CD4-positive, CD25-positive, alpha-beta regulatory T cell (primary cell): Measurements from ENCODE around the gene TMEM205. TPM values are rescaled to one million over a fixed set of nuclear protein-coding genes. Genes with fewer than 3 reads are reported as not detected.
"Not testable (repeated sequence)": the region's sequence is repeated elsewhere in the genome, so short reads cannot be mapped to it uniquely, and the experiment has no call there.

Experiments
- ATAC-seq, 2 donors: fragments of 150-1000 bp; cut with Tn5 transposase; one replicate each; pipeline ENCODE4 v1.10.0; 2021; ENCODE audit warnings: low read depth in 2 of 2, moderate number of reproducible peaks in 2 of 2, moderate library complexity in 1 of 2
- DNase-seq, 3 donors: peaks; one replicate each; pipeline versions ENCODE4 v3.0.0 to v3.0.0-alpha.2; 2012 to 2022; ENCODE audit warnings: mixed read lengths in 1 of 3
- H3K27ac ChIP-seq: one replicate; pipeline ENCODE4 v1.7.0; 2013; ENCODE audit warnings: mild to moderate bottlenecking, low read length; ENCODE audit not compliant: insufficient read depth, poor library complexity, severe bottlenecking
- H3K27me3 ChIP-seq: one replicate; pipeline ENCODE4 v1.7.0; 2013; ENCODE audit warnings: low read length; ENCODE audit not compliant: control insufficient read depth, insufficient read depth
- H3K36me3 ChIP-seq: one replicate; pipeline ENCODE4 v1.7.0; 2013; ENCODE audit warnings: mild to moderate bottlenecking, low read length, moderate library complexity; ENCODE audit not compliant: control insufficient read depth, insufficient read depth
- H3K4me1 ChIP-seq: 2 replicates; pipeline ENCODE4 v1.7.0; 2013; ENCODE audit warnings: mild to moderate bottlenecking, low read length; ENCODE audit not compliant: insufficient read depth, control insufficient read depth, poor library complexity, severe bottlenecking
- H3K4me3 ChIP-seq: one replicate; pipeline ENCODE4 v1.7.0; 2013; ENCODE audit warnings: low read depth, mild to moderate bottlenecking, low read length, moderate library complexity
- H3K9me3 ChIP-seq, 2 experiments: 1 replicate in 1 of 2; 2 replicates in 1 of 2; pipeline ENCODE4 v1.7.0; 2013; ENCODE audit warnings: low read length in 2 of 2, mild to moderate bottlenecking in 1 of 2, moderate library complexity in 1 of 2; ENCODE audit not compliant: control insufficient read depth in 2 of 2
- H3K27ac Mint-ChIP-seq, 3 donors: one replicate each; pipeline ENCODE4 v1.8.0; 2020 to 2022; ENCODE audit warnings: mild to moderate bottlenecking in 3 of 3, mixed read lengths in 3 of 3, moderate library complexity in 2 of 3
- H3K27me3 Mint-ChIP-seq: one replicate; pipeline ENCODE4 v1.8.0; 2022; ENCODE audit warnings: mild to moderate bottlenecking, mixed read lengths
- H3K36me3 Mint-ChIP-seq: one replicate; pipeline ENCODE4 v1.8.0; 2020; ENCODE audit warnings: mixed read lengths
- H3K4me1 Mint-ChIP-seq, 4 donors: one replicate each; pipeline ENCODE4 v1.8.0; 2020 to 2022; ENCODE audit warnings: mixed read lengths in 4 of 4, mild to moderate bottlenecking in 1 of 4
- H3K4me3 Mint-ChIP-seq, 4 donors: one replicate each; pipeline ENCODE4 v1.8.0; 2020 to 2022; ENCODE audit warnings: mild to moderate bottlenecking in 4 of 4, mixed read lengths in 4 of 4, moderate library complexity in 3 of 4
- H3K9me3 Mint-ChIP-seq, 7 donors: one replicate each; pipeline ENCODE4 v1.8.0; 2020 to 2022; ENCODE audit warnings: mixed read lengths in 7 of 7, mild to moderate bottlenecking in 3 of 7, moderate library complexity in 2 of 7
- polyA plus RNA-seq, 4 donors: library from polyadenylated mRNA; unstranded; fragments of 300-500 nt; fragmentation: Illumina TruSeq; gene quantifications; one replicate each; pipeline ENCODE4 v1.2.3, GENCODE V29; 2021
- total RNA-seq: library from RNA; stranded (reverse); gene quantifications from one replicate; pipeline ENCODE4 v1.2.3, GENCODE V29; 2022

The TMEM205 gene
- total and polyA plus RNA-seq, 5 donors from 2014 or later, result 24.0 to 88.3 (median 72.1) TPM

DNA sequence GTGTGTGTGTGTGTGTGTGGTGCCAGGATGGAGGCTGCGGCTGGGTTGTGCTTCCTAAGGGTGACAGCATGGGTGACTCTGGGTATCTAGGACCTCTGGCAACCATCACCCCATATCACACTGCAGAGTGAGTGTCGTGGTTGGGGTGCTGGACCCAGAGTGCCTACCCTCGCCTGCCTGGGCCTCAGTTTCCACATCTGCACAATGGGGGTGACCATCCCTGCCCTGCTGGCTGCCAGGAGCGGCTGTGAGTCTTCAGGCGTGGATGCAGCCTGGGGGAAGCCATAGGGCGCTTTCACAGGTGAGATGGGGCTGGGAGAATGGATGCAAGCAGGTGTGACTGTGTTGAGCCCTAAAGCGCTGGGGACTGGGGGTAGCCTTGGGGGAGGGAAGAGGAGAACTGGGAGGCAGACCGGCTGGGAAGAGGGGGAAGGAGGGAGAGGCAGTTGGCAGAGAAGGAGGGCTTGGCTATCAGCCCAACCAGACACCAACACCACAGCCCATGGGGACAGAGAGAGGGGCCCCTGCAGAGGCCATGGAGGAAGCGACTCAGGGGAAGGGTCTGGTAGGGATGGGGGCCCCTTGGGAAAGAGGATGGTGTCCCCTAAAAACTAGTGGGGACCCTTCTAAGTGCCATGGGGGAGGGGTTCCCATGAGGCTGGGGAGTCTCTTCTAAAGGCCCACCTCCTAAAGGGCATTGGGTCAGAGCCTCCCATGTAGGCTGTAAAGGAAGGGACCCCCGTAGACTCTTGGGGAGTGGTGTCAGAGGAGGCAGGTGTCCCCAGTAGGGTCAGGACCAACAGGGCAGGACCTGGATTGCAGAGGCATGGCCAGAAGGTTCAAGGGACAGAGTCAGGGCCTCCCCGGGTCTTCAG is 10.8 kb upstream of the TMEM205 start:
- ATAC-seq, result no peak
- Histone ChIP-seq H3K4me1 (peaks cover 6% of the 10 kb centered on the region), H3K27me3 (no peaks in the 10 kb centered on the region), H3K27ac (no peak overlapping the region), H3K9me3 (no peaks in the 10 kb centered on the region), H3K4me3 (no peak overlapping the region), H3K36me3 (no peaks in the 10 kb centered on the region)
- Mint-ChIP-seq H3K4me3 (peak overlapping the region in 2 of 4 donors; percentile 84 to 86), H3K36me3 (no peaks in the 10 kb centered on the region), H3K27me3 (no peaks in the 10 kb centered on the region), H3K9me3 (no peaks in the 10 kb centered on the region), H3K27ac (peak overlapping the region in 2 of 3 donors; percentile 69 to 90), H3K4me1 (peaks cover 0 to 20% (median 4%) of the 10 kb centered on the region in 4 donors)
- no peak for DNase-seq

DNA sequence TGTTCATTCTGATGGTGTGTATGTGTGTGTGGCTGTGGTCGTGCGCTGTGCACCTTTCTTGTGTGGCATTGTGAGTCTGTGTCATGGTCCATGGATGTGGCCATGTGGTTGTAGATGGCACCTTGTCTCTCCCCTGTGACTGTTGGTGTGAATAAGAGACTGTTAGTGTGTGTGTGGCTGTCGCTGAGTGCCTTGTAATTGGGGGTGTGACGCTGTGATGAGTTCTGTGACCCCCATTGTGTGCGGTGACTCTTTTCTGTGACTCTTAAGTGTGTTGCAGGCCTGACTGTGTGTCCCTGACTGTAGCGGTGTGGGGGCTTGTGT is 10.0 kb upstream of the TMEM205 start:
- H3K4me1 Mint-ChIP-seq, result peaks cover 0 to 20% (median 4%) of the 10 kb centered on the region in 4 donors
- H3K4me3 Mint-ChIP-seq, result peak overlapping the region in 3 of 4 donors; percentile 84 to 88 (median 86)
- H3K27ac Mint-ChIP-seq, result peak overlapping the region; percentile 83 to 94 (median 90)
- Histone ChIP-seq H3K9me3 (no peaks in the 10 kb centered on the region), H3K27ac (no peak overlapping the region), H3K27me3 (no peaks in the 10 kb centered on the region), H3K4me1 (peaks cover 6% of the 10 kb centered on the region), H3K36me3 (no peaks in the 10 kb centered on the region), H3K4me3 (peak overlapping the region; percentile 68)
- H3K9me3 Mint-ChIP-seq, result no peaks in the 10 kb centered on the region
- no peaks in the 10 kb centered on the region for H3K27me3 Mint-ChIP-seq
- ATAC-seq (no peak), DNase-seq (no peak)
- no peaks in the 10 kb centered on the region for H3K36me3 Mint-ChIP-seq

DNA sequence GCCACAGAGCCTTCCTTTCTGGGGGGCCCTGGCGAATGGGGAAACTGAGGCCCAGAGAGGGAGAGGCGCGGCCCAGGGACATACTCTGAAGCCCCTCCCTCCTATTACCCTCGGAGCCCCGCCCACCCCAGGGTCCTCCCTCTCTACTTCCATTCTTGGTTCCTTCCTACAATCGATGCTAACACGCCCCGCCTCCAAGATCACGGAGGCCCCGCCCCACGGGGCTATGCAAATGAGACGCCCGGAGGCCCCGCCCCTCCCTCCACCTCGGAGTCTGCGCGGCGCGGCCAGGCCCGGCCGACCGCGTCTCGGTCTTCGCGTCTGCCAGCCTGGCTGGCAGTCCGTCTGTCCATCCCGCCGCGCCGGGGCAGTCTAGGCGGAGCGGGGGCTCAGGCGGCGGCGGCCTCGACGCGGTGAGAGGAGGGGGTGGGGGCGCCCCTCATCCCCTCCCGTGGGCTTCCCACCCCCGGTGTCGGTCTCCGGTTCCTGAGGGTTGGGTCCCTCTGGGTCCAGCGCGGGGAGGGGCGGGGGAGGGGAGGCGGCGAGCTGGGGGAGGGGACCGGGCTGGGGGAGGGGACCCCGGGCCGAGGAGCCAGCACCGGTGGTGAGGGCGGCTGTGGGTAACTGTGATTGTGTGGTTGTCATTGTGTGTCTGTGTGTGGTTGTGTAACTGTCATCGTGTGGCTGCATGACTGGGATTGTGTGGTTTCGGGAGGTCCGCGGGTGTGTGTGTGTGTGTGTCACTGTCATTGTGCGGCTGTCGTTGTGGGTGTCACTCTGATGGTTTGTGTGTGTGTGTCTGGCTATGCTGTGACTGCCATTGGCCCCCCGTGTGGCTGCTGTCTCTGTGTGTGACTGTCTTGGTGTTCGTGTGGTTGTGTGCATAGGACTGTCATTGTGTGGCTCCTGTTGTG is 9.3 kb upstream of the TMEM205 start, which contains the start of gene PLPPR2:
TSS of gene PLPPR2 (plus strand) at position 273 of the 914 bp plus-strand sequence. CDS start 2,242 bp downstream, outside the sequence.
- Mint-ChIP-seq H3K36me3 (no peaks in the 10 kb centered on the region), H3K27me3 (no peaks in the 10 kb centered on the region), H3K4me3 (peak within 1 kb of the TSS; percentile 77 to 88 (median 85)), H3K27ac (peak within 1 kb of the TSS; percentile 83 to 94 (median 90)), H3K9me3 (no peaks in the 10 kb centered on the region), H3K4me1 (peaks cover 0 to 20% (median 4%) of the 10 kb centered on the region in 4 donors)
- DNase-seq, result peak; percentile 82 to 84 (median 82)
- Histone ChIP-seq H3K9me3 (no peaks in the 10 kb centered on the region), H3K4me1 (peaks cover 6% of the 10 kb centered on the region), H3K4me3 (peak within 1 kb of the TSS; percentile 68), H3K36me3 (no peaks in the 10 kb centered on the region), H3K27me3 (no peaks in the 10 kb centered on the region), H3K27ac (peak within 1 kb of the TSS; percentile 23)
- ATAC-seq, result peak; percentile 85 to 86

DNA sequence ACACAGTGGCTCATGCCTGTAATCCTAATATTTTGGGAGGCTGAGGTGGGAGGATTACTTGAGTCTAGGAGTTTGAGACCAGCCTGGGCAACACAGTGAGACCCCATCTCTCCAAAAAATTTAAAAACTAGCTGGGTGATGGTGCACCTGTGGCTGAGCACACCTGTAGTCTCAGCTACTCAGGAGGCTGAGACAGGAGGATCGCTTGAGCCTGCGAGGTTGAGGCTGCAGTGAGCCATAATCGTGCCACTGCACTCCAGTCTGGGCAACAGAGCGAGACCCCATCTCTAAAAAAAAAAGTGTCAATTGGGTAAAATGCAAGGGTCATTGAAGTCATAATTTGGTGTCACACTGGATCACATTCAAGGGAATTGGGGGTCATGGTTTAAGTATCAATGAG is 8.0 kb upstream of the TMEM205 start:
- H3K36me3 Mint-ChIP-seq, H3K27ac ChIP-seq, H3K9me3 ChIP-seq, H3K4me3 ChIP-seq, H3K36me3 ChIP-seq, H3K4me1 ChIP-seq, DNase-seq, H3K27me3 Mint-ChIP-seq, H3K9me3 Mint-ChIP-seq, ATAC-seq, H3K27me3 ChIP-seq, H3K27ac Mint-ChIP-seq: not testable (repeated sequence)
- peaks cover 0 to 20% (median 4%) of the 10 kb centered on the region in 4 donors for H3K4me1 Mint-ChIP-seq
- peak overlapping the region in 2 of 4 donors; percentile 39 to 67 for H3K4me3 Mint-ChIP-seq

GRCh38 chr19:11349171-11349570 is 3.1 kb upstream of the TMEM205 start:
- H3K4me1 ChIP-seq, result peaks cover 21% of the 10 kb centered on the region
- no peak overlapping the region for H3K4me3 ChIP-seq
- Mint-ChIP-seq H3K36me3 (peaks cover 8% of the 10 kb centered on the region), H3K4me1 (peaks cover 0 to 35% (median 15%) of the 10 kb centered on the region in 4 donors), H3K9me3 (no peaks in the 10 kb centered on the region), H3K27ac (no peak overlapping the region), H3K27me3 (peaks cover 4% of the 10 kb centered on the region), H3K4me3 (peak overlapping the region in 1 of 4 donors; percentile 61)
- H3K36me3 ChIP-seq, result peaks cover 2% of the 10 kb centered on the region
- H3K27ac ChIP-seq, result no peak overlapping the region
- no peaks in the 10 kb centered on the region for H3K27me3 ChIP-seq
- DNase-seq, result no peak
- peaks cover 0 to 3% of the 10 kb centered on the region in 2 experiments for H3K9me3 ChIP-seq
- no peak for ATAC-seq

GRCh38 chr19:11347546-11348039 is 1.5 kb upstream of the TMEM205 start:
- no peak for ATAC-seq
- Mint-ChIP-seq H3K27me3 (peaks cover 4% of the 10 kb centered on the region), H3K4me1 (peaks cover 0 to 36% (median 15%) of the 10 kb centered on the region in 4 donors), H3K4me3 (peak overlapping the region; percentile 91 to 99 (median 99)), H3K27ac (peak overlapping the region; percentile 75 to 95 (median 90)), H3K36me3 (peaks cover 8% of the 10 kb centered on the region), H3K9me3 (no peaks in the 10 kb centered on the region)
- H3K27me3 ChIP-seq, result no peaks in the 10 kb centered on the region
- H3K4me3 ChIP-seq, result no peak overlapping the region
- DNase-seq, result no peak
- peak overlapping the region; percentile 79 for H3K27ac ChIP-seq
- H3K9me3 ChIP-seq, result peaks cover 0 to 3% of the 10 kb centered on the region in 2 experiments
- peaks cover 21% of the 10 kb centered on the region for H3K4me1 ChIP-seq
- peaks cover 2% of the 10 kb centered on the region for H3K36me3 ChIP-seq

DNA sequence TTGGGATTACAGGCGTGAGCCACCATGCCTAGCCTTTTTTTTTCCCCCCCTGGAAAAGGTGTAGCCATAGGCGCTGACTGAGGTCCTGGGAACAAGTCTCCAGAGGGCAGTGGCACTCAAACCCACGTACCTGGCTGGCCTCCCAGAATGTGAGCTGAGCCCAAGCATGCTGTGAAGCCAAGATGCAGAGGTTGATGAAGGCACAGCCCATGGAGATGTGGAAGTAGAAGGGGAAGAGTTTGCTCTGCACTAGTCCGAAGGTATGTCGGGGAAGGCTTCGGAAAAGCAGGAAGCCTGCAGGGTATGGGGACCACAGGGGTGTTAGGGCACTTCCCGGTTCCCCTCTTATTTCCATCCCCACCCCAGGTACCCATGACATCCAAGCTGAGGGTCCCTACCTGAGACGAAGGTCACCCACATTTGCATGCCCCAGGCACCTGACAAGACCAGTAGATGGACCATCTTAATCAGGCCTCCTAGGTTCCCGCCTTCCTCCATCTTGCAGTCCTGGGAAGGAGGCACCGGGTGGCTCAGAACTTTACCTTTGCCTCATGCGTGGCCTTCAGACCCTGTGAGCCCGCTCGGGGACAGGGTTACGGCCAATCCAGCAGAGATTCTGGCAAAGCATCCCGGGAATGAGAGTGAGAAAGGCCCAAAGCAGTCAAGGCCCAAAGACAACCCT is 805 bp downstream of the TMEM205 start:
- Histone ChIP-seq H3K36me3 (peaks cover 2% of the 10 kb centered on the region), H3K4me1 (peaks cover 21% of the 10 kb centered on the region), H3K27me3 (no peaks in the 10 kb centered on the region), H3K27ac (peak overlapping the region; percentile 84), H3K9me3 (peaks cover 0 to 3% of the 10 kb centered on the region in 2 experiments), H3K4me3 (peak overlapping the region; percentile 91)
- peaks cover 8% of the 10 kb centered on the region for H3K36me3 Mint-ChIP-seq
- no peak for ATAC-seq
- DNase-seq, result no peak
- H3K27ac Mint-ChIP-seq, result peak overlapping the region in 2 of 3 donors; percentile 95 to 98
- H3K27me3 Mint-ChIP-seq, result peaks cover 4% of the 10 kb centered on the region
- H3K9me3 Mint-ChIP-seq, result no peaks in the 10 kb centered on the region
- peaks cover 0 to 39% (median 15%) of the 10 kb centered on the region in 4 donors for H3K4me1 Mint-ChIP-seq
- peak overlapping the region; percentile 91 to 99 (median 99) for H3K4me3 Mint-ChIP-seq
